T-helper 2 cell treated with Interferon-gamma antibody and Interleukin-4, amounts not matched to agents 100 ng/mL and 5 ng/mL, for 36 hours (primary cell): Measurements from ENCODE around the gene SPATA13. TPM values are rescaled to one million over a fixed set of nuclear protein-coding genes. Genes with fewer than 3 reads are reported as not detected.

ENCODE experiments used
- intact Hi-C: fragments of 100-400 bp; cut with micrococcal nuclease; formaldehyde crosslinking; loops from one replicate; pipeline ENCODE4 v1.15.1; 2023
- total RNA-seq: library from RNA; stranded (reverse); gene quantifications from 2 replicates; pipeline ENCODE4 v1.2.3, GENCODE V29; 2022

Gene SPATA13
- total RNA-seq, 1 donor from 2014 or later: 48.8 TPM

- intact Hi-C loops: no loop called here
Observed at GRCh38 chr13:24275041-24275440, 114.5 kb downstream of the SPATA13 start.

DNA sequence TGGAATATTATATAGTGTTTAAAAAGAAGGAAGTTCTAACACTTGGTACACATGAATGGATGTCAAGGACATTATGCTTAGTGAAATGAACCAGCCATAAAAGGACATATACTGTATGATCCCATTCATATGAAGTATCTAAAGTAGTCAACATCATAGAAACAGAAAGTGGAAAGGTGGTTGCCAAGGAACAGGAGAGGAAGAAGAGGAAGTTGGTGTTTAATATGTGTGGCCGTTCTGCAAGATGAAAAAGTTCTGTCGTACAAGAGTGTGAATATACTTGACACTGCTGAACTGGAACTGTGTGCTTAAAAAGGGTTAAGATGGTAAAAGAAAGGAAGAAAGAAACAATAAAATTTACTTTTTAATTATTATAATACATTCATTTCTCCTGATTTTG is 115.8 kb downstream of the SPATA13 start:
- intact Hi-C loops: no loop called here

- intact Hi-C loops: no loop called here
Observed at GRCh38 chr13:24276861-24277260, 116.3 kb downstream of the SPATA13 start.

DNA sequence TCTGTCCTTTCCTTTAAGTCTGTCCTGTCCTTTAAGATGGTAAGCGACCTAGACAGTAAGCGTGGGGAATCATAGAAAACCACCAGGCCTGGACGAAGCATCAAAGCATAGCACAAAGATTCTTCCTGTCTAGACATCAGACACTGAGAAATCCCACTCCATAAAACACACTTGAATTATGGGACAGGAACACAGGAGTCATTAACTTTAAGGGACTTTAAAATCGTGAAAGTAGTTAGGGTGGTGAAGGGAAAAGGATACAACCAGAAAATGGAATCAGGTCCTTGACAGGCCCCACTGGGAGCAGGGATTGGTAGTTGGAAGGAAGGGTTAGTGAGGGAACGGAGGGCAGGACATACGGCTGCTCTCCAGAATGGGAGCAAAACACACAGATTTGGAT is 117.2 kb downstream of the SPATA13 start:
- intact Hi-C loops: no loop called here

DNA sequence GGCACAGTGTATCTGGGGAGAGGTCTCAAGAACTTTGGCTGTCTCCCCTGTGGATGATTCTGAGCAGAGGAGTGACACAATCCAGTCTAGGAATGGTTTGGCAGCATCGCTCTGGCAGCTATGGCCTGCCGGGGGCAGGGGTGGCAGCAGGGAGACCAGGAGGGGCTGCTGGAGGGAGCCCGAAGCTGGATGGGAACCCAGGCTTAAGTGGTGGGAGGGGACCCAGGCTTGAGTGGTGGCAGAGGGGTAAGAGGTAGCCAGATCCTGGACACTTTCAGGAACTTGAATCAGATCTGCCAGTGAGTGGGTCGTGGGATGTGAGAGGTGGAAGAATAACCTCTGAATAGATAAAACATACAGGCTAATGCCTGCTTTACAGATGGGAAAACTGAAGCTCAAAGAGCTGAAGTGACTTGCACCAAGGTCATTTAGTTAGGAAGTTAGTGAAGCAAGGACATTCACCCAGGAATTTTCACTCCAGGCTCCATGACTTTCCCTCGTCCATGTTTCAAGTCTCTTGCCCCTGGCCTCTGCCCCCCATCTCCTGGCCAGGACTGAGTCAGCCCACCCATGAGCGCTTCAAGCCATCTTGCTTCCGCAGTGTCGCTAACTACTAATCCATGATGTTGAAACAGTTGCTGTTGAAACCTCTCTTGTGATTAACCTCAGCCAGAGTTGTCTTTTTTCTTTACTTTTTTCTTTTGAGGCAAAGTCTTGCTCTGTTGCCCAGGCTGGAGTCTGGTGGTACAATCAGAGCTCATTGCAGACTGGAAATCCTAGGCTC is 119.0 kb downstream of the SPATA13 start:
- intact Hi-C loops: no loop called here

DNA sequence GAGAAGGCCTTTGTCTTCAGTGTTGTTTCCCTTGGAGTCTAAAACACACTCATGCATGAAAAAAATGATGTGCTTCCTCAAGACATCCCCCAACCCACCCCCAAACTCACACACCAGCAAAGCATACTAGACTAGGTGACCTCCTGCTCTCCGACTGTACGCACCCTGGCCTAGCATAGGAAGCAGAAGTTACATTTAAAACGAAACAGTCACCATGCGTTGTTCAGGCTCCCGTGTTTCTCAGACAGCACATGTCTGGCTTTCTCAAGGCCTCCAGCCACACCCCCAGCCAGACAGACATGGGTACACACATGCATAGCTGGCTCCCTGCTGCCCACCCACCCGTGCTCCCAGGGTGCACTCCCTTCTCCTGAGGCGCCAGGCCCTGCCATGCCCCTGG is 120.2 kb downstream of the SPATA13 start:
- intact Hi-C loops: no loop called here

DNA sequence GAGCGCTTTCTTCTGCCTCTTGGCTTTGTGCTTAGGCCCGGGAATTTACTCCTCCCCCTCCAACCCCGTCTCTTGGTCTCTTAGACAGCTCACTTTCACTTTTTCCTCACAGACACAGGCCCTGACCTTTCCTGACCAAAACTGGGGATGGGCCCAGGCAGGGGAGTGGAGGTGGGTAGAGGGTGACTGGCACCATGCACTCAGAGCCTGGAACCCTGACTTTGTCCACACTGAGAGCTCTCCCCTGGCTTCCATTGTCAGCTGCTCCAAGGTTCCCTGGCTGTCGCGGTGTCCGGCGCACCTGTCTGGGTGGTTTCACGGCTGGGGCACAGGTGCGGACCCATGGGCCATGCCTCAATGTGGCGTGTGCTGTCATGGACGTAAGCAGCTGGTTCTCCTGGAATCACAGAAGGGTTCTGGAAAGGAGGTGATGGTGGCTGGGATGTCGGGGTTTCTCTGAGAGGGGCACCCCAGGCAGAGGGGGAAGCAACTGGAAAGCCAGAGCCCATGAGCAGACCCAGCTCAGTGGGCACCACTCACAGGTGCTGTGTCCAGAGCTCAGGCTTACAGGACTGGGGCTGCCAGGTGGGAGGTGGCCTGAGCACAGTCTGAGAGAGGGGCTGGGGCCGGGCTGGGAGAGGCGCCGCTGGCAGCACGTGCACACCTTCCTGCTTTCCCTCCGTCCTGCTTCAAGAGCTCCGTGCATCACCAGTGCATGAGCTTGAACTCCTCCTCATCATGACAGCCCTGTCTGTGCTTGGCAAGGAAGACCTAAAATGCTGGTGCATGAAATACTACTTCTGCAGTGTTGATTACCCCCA is 120.9 kb downstream of the SPATA13 start:
- intact Hi-C loops: no loop called here

- intact Hi-C loops: no loop called here
Observed at GRCh38 chr13:24282256-24282655, 121.7 kb downstream of the SPATA13 start.

DNA sequence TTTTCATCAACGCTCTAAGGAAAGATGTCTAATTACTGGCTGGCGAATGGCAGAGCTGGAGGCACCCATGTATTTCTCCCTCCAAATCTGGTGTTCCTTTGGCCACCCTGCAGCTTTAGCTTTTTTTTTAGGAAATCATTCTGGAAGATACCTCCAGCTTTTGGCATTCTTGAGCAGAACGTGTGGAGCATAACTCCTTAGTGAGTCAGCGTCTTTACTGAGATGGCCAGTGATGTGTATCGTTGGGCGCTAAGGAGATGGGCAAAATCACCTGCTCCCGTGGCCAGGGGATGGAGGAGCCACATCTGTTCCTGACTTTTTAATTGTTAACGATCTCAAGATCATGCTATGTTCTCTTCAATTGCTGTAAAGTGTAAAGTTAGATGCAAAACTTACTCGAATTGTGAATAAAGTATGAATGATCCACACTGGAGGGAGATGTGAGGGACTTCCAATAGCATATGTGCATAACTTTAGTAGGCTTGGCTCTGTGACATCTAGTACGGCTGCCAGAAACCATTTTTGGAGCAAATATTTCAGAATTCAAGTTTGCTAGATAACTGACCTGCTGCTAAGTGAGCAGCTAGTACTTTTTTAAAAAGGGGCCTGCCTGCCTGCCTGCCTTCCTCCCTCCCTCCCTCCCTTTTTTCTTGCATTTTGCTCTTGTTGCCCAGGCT is 124.5 kb downstream of the SPATA13 start:
- intact Hi-C loops: no loop called here

- intact Hi-C loops: no loop called here
Observed at GRCh38 chr13:24286624-24287023, 126.1 kb downstream of the SPATA13 start.

DNA sequence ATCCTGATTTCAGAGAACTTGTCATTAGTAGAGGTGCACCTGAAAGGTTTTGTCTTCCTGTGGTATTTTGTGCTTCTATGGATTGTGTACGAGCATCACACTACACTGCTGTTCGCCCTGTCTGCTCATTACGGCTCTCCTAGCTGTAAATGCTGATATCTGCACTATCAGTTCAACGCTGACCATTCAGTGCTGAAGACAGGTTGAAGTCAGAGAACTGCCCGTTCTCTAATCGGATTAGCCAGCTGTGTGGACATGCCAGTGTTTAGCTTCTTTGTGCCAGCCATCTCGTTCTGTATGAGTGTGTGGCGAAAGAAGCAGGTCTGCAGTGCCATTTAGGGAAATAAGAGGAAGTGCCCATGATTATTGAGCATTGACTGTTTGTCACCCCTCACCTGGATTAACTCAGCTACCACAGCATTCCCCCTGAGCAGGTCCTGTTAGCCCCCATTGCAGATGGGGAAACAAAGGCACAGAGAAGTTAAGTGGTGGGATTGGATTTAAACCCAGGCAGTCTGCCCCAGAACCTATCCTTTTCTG is 127.3 kb downstream of the SPATA13 start:
- intact Hi-C loops: no loop called here

- intact Hi-C loops: no loop called here
Observed at GRCh38 chr13:24288870-24289269, 128.3 kb downstream of the SPATA13 start.

DNA sequence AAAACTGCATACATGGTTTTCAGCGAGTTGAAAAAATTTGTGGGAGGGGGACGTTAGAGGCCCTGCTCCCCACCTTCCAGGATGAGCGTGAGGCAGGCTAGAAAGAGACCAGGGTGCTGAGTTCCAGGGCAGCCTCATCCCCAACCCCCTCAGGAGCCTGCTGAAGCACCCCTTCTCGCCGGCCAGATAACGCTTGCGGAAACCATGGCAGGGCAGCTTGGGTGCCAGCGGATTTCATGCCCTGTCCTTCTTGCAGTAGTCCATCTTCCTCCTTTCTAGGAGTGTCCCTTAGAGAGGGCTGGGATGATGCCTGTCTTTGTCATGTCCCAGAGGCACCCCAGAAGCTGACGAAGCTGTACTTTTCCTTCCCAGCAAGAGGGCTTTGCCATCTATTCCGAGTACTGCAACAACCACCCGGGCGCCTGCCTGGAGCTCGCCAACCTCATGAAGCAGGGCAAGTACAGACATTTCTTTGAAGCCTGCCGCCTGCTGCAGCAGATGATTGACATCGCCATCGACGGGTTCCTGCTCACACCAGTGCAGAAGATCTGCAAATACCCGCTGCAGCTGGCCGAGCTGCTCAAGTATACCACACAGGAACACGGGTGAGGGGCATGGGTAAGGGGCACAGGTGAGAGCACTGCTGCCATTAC is 129.9 kb downstream of the SPATA13 start:
- intact Hi-C loops: no loop called here

GRCh38 chr13:24292481-24292880 is 132.0 kb downstream of the SPATA13 start:
- intact Hi-C loops: no loop called here

GRCh38 chr13:24293746-24294145 is 133.2 kb downstream of the SPATA13 start:
- intact Hi-C loops: no loop called here

GRCh38 chr13:24299488-24300114 is 139.1 kb downstream of the SPATA13 start:
- intact Hi-C loops: no loop called here

GRCh38 chr13:24301434-24301833 is 140.9 kb downstream of the SPATA13 start:
- intact Hi-C loops: no loop called here

DNA sequence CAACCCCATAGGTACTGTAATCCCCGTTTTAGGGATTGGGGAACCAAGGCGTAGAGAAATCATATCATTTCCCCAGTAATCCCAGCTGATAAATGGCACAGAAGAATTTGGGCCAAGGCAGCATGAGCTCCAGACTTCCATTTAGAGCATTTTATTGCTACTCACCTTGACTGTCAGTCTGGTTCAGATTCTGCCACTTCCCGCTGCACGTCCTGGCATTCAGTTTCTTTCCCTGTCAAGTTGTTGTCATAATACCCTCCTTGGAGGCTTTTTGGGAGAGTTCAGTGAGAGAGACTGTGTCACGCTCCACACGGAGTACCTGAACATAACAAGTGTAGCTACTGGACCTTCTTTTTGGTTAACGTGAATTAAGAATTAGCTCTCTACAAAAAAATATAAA is 141.4 kb downstream of the SPATA13 start:
- intact Hi-C loops: no loop called here

DNA sequence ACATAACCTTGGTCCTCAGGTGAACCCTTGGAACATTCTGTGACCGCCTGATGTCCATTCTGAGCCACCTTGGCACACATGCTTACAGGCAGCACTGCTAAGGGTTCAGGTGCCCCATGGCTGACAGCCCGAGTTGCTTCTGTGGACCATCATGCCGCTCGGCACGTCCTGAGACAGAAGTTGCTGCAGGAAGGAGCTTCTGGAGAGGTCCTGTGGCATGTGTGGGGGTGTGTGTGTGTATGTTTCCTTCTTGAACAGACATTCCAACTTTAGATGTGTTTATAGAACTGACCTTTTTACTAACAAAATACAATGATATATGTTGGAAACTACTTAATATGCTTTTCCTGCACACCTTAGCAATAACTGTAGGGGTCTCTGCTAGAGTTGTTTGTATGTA is 144.1 kb downstream of the SPATA13 start:
- intact Hi-C loops: no loop called here

- intact Hi-C loops: no loop called here
Observed at GRCh38 chr13:24306632-24307031, 146.1 kb downstream of the SPATA13 start.
